ENCODE results near the gene ZNF410.
"Not testable (repeated sequence)": the region's sequence is repeated elsewhere in the genome, so short reads cannot be mapped to it uniquely, and the experiment has no call there.

The ZNF410 gene

GRCh38 chr14:73886449-73887317 lies at the start of gene ZNF410:
TSS of gene ZNF410 (plus strand) at chr14:73886859. CDS start at chr14:73892176, 5,317 bp downstream.
- DNase-seq, result peak; percentile 91 to 93

GRCh38 chr14:73838293-73839034 lies 48.2 kb upstream of the ZNF410 start:
- not testable (repeated sequence) for DNase-seq

- DNase-seq, result no peak
Observed at GRCh38 chr14:73842201-73842600, 44.5 kb upstream of the ZNF410 start.

GRCh38 chr14:73842851-73843250 lies 43.8 kb upstream of the ZNF410 start:
- no peak for DNase-seq

GRCh38 chr14:73843296-73843695 lies 43.4 kb upstream of the ZNF410 start:
- DNase-seq, result no peak

GRCh38 chr14:73846947-73847346 lies 39.7 kb upstream of the ZNF410 start:
- DNase-seq, result no peak

- DNase-seq, result no peak
Observed at GRCh38 chr14:73851000-73851399, 35.7 kb upstream of the ZNF410 start.

- peak; percentile 81 to 89 for DNase-seq
Observed at GRCh38 chr14:73851567-73852382, 34.9 kb upstream of the ZNF410 start, which contains the start of gene PTGR2. TSS of gene PTGR2 (plus strand) at chr14:73851831. CDS start at chr14:73858863, 7,032 bp downstream.

- DNase-seq, result no peak
Observed at GRCh38 chr14:73859145-73859544, 27.5 kb upstream of the ZNF410 start.

- DNase-seq, result no peak
Observed at GRCh38 chr14:73861073-73861472, 25.6 kb upstream of the ZNF410 start.

GRCh38 chr14:73862480-73862879 lies 24.2 kb upstream of the ZNF410 start:
- DNase-seq, result no peak

GRCh38 chr14:73863209-73863608 lies 23.4 kb upstream of the ZNF410 start:
- no peak for DNase-seq

- no peak for DNase-seq
Observed at GRCh38 chr14:73865534-73866113, 21.0 kb upstream of the ZNF410 start.

GRCh38 chr14:73869754-73870153 lies 16.9 kb upstream of the ZNF410 start:
- not testable (repeated sequence) for DNase-seq

GRCh38 chr14:73870525-73871235 lies 16.0 kb upstream of the ZNF410 start:
- no peak for DNase-seq

- no peak for DNase-seq
Observed at GRCh38 chr14:73873660-73874059, 13.0 kb upstream of the ZNF410 start.

GRCh38 chr14:73877790-73878189 lies 8.9 kb upstream of the ZNF410 start:
- DNase-seq, result no peak

- no peak for DNase-seq
Observed at GRCh38 chr14:73878436-73878835, 8.2 kb upstream of the ZNF410 start.

- no peak for DNase-seq
Observed at GRCh38 chr14:73879027-73879426, 7.6 kb upstream of the ZNF410 start.

- no peak for DNase-seq
Observed at GRCh38 chr14:73884438-73885190, 2.0 kb upstream of the ZNF410 start.

GRCh38 chr14:73887318-73887616 lies 608 bp downstream of the ZNF410 start:
- no peak for DNase-seq
